ENCODE data around the gene DNAH10.

The DNAH10 gene

DNA sequence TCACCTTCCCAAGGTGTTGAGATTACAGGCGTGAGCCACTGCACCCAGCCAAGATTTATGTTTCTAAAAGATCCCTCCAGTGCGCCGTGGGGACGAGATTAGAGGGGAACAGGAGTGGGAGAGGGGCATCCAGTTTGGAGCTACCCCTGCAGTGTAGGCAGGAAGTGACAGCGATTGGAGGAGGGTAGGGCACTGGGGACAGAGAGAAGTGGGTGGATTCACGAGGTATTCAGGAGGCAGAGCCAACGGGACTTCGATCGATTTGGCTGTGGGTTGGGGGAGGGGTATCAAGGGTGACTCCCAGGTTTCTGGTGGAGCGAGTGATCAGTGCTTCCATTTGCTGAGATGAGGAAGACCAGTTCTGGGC, 128.4 kb downstream of the DNAH10 start:
- H2BK12ac ChIP-seq (ENCODE audit: low read length) = no peak overlapping the region
- H3K14ac ChIP-seq (ENCODE audit: low read length) = no peak overlapping the region
- no peak overlapping the region for H2AFZ ChIP-seq (ENCODE audit: low read length)
- H4K91ac ChIP-seq (ENCODE audit: low read depth, low read length, poor library complexity) = no peak overlapping the region
- H3K18ac ChIP-seq (ENCODE audit: low read length) = no peak overlapping the region
- H3K4me2 ChIP-seq (ENCODE audit: insufficient read depth, low read length, poor library complexity, severe bottlenecking) = no peak overlapping the region
- H3K4ac ChIP-seq (ENCODE audit: low read length) = no peak overlapping the region
- no peak overlapping the region for H2BK120ac ChIP-seq (ENCODE audit: low read depth, low read length)
- peaks cover 0 to 5% (median 0%) of the 10 kb centered on the region in 3 experiments for H3K27me3 ChIP-seq (ENCODE audit: control insufficient read depth in 3 of 3, insufficient read depth in 3 of 3, low read depth in 1 of 3, low read length in 3 of 3)
- peaks cover 0 to 2% of the 10 kb centered on the region in 2 donors for H3K36me3 ChIP-seq (replicated peaks in 1 of 2; ENCODE audit: control insufficient read depth in 2 of 2, insufficient read depth in 2 of 2, low read length in 2 of 2)
- H3K9me3 ChIP-seq (replicated peaks in 1 of 2; ENCODE audit: control insufficient read depth in 2 of 2, insufficient read depth in 1 of 2, low read depth in 1 of 2, low read length in 2 of 2) = no peaks in the 10 kb centered on the region
- no peak overlapping the region for H3K23ac ChIP-seq (ENCODE audit: low read depth, low read length, poor library complexity)
- no peaks in the 10 kb centered on the region for H3K4me1 ChIP-seq (ENCODE audit: control insufficient read depth in 2 of 2, insufficient read depth in 1 of 2, low read depth in 1 of 2, low read length in 2 of 2)
- H2BK5ac ChIP-seq (ENCODE audit: low read length) = no peak overlapping the region
- H2BK15ac ChIP-seq (ENCODE audit: low read length) = no peak overlapping the region
- DNase-seq (ENCODE audit: low spot score) = no peak
- no peak overlapping the region for H2AK5ac ChIP-seq (ENCODE audit: low read depth, low read length)
- no peaks in the 10 kb centered on the region for H3K79me1 ChIP-seq (ENCODE audit: low read depth, low read length)
- H3K9ac ChIP-seq (ENCODE audit: low read depth, low read length, poor library complexity) = no peak overlapping the region
- no peak overlapping the region for H3K4me3 ChIP-seq (ENCODE audit: low read length in 2 of 2)
- WGBS, 2 donors (ENCODE audit: extremely low coverage in 2 of 2, insufficient read length in 2 of 2, insufficient replicate concordance in 1 of 2) = no CpG with 5 or more reads among the region's 10 CpGs
- H3K27ac ChIP-seq (replicated peaks; ENCODE audit: low read length) = no peak overlapping the region
- no peak overlapping the region for H4K8ac ChIP-seq (ENCODE audit: low read depth, low read length)

DNA sequence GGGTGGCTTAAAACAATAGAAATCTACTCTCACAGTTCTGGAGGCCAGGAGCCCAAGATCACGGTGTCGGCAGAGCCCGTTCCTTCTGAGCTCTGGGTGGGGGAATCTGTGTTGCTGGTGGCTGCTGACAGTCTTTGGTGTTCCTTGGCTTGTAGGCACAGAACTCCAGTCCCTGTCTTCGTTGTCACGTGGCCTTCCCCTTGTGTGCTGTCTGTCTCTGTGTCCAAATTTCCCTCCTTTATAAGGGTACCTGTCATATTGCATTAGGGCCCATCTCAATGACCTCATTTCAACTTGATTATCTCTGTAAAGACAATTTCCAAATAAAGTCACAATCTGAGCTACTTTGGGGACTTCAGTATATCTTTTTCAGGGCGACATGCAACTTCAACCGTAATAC, 128.9 kb downstream of the DNAH10 start:
- no peak overlapping the region for H3K9ac ChIP-seq (ENCODE audit: low read depth, low read length, poor library complexity)
- no peak overlapping the region for H3K4me3 ChIP-seq (ENCODE audit: low read length in 2 of 2)
- H3K4me2 ChIP-seq (ENCODE audit: insufficient read depth, low read length, poor library complexity, severe bottlenecking) = no peak overlapping the region
- H3K4me1 ChIP-seq (ENCODE audit: control insufficient read depth in 2 of 2, insufficient read depth in 1 of 2, low read depth in 1 of 2, low read length in 2 of 2) = no peaks in the 10 kb centered on the region
- H3K27ac ChIP-seq (replicated peaks; ENCODE audit: low read length) = no peak overlapping the region
- H4K8ac ChIP-seq (ENCODE audit: low read depth, low read length) = no peak overlapping the region
- no peak overlapping the region for H2BK120ac ChIP-seq (ENCODE audit: low read depth, low read length)
- H2AFZ ChIP-seq (ENCODE audit: low read length) = no peak overlapping the region
- H3K79me1 ChIP-seq (ENCODE audit: low read depth, low read length) = no peaks in the 10 kb centered on the region
- no peak overlapping the region for H3K14ac ChIP-seq (ENCODE audit: low read length)
- peak overlapping the region; percentile 63 for H2AK5ac ChIP-seq (ENCODE audit: low read depth, low read length)
- H3K9me3 ChIP-seq (replicated peaks in 1 of 2; ENCODE audit: control insufficient read depth in 2 of 2, insufficient read depth in 1 of 2, low read depth in 1 of 2, low read length in 2 of 2) = no peaks in the 10 kb centered on the region
- no peak overlapping the region for H3K18ac ChIP-seq (ENCODE audit: low read length)
- no CpG with 5 or more reads among the region's 7 CpGs for WGBS, 2 donors (ENCODE audit: extremely low coverage in 2 of 2, insufficient read length in 2 of 2, insufficient replicate concordance in 1 of 2)
- H2BK12ac ChIP-seq (ENCODE audit: low read length) = no peak overlapping the region
- no peak overlapping the region for H3K4ac ChIP-seq (ENCODE audit: low read length)
- peaks cover 0 to 5% (median 0%) of the 10 kb centered on the region in 3 experiments for H3K27me3 ChIP-seq (ENCODE audit: control insufficient read depth in 3 of 3, insufficient read depth in 3 of 3, low read depth in 1 of 3, low read length in 3 of 3)
- H3K23ac ChIP-seq (ENCODE audit: low read depth, low read length, poor library complexity) = no peak overlapping the region
- no peak for DNase-seq (ENCODE audit: low spot score)
- H3K36me3 ChIP-seq (replicated peaks in 1 of 2; ENCODE audit: control insufficient read depth in 2 of 2, insufficient read depth in 2 of 2, low read length in 2 of 2) = peaks cover 0 to 2% of the 10 kb centered on the region in 2 donors
- H2BK5ac ChIP-seq (ENCODE audit: low read length) = no peak overlapping the region
- no peak overlapping the region for H4K91ac ChIP-seq (ENCODE audit: low read depth, low read length, poor library complexity)
- H2BK15ac ChIP-seq (ENCODE audit: low read length) = no peak overlapping the region

DNA sequence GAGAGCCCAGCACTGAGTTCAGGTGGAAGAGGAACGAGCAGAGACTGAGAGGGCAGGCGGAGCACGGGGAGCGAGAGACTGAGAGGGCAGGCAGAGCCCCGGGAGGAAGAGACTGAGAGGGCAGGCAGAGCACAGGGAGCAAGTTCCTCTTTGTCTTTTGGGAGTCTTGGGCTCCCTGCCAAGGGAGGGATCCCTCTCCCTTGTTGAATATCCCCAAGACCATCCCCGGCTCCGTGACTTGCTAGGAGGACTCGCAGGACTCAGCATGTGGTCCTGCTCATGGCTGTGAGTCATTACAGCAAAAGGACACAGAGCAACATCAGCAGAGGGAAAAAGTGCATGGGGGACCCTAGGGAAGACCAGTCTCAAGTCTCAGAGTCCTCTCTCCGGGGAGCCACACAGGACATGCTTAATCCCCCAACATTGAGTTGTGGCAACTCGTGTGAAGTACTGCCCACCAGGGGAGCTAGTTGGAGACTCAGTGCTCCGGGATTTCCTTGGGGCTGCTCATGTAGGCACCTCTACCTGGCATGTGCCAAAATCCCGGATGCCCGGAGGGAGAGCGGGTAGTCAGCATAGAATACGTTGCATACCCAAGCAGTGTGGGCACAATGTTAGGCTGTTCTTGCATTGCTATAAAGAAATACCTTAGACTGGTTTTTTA, 129.5 kb downstream of the DNAH10 start:
- Histone ChIP-seq H4K91ac (ENCODE audit: low read depth, low read length, poor library complexity) (no peak overlapping the region), H3K4me1 (ENCODE audit: control insufficient read depth in 2 of 2, insufficient read depth in 1 of 2, low read depth in 1 of 2, low read length in 2 of 2) (no peaks in the 10 kb centered on the region), H3K79me1 (ENCODE audit: low read depth, low read length) (no peaks in the 10 kb centered on the region), H2AFZ (ENCODE audit: low read length) (no peak overlapping the region), H4K8ac (ENCODE audit: low read depth, low read length) (no peak overlapping the region), H2BK15ac (ENCODE audit: low read length) (no peak overlapping the region), H2BK5ac (ENCODE audit: low read length) (no peak overlapping the region), H3K27me3 (ENCODE audit: control insufficient read depth in 3 of 3, insufficient read depth in 3 of 3, low read depth in 1 of 3, low read length in 3 of 3) (peaks cover 0 to 3% (median 0%) of the 10 kb centered on the region in 3 experiments), H3K27ac (replicated peaks; ENCODE audit: low read length) (no peak overlapping the region), H3K23ac (ENCODE audit: low read depth, low read length, poor library complexity) (no peak overlapping the region), H3K36me3 (replicated peaks in 1 of 2; ENCODE audit: control insufficient read depth in 2 of 2, insufficient read depth in 2 of 2, low read length in 2 of 2) (no peaks in the 10 kb centered on the region), H3K9ac (ENCODE audit: low read depth, low read length, poor library complexity) (no peak overlapping the region), H2AK5ac (ENCODE audit: low read depth, low read length) (peak overlapping the region; percentile 40), H3K4me3 (ENCODE audit: low read length in 2 of 2) (no peak overlapping the region), H3K9me3 (replicated peaks in 1 of 2; ENCODE audit: control insufficient read depth in 2 of 2, insufficient read depth in 1 of 2, low read depth in 1 of 2, low read length in 2 of 2) (no peaks in the 10 kb centered on the region), H3K14ac (ENCODE audit: low read length) (no peak overlapping the region), H3K4ac (ENCODE audit: low read length) (no peak overlapping the region), H3K4me2 (ENCODE audit: insufficient read depth, low read length, poor library complexity, severe bottlenecking) (no peak overlapping the region), H2BK12ac (ENCODE audit: low read length) (no peak overlapping the region), H2BK120ac (ENCODE audit: low read depth, low read length) (no peak overlapping the region), H3K18ac (ENCODE audit: low read length) (no peak overlapping the region)
- no CpG with 5 or more reads among the region's 15 CpGs for WGBS, 2 donors (ENCODE audit: extremely low coverage in 2 of 2, insufficient read length in 2 of 2, insufficient replicate concordance in 1 of 2)
- no peak for DNase-seq (ENCODE audit: low spot score)

DNA sequence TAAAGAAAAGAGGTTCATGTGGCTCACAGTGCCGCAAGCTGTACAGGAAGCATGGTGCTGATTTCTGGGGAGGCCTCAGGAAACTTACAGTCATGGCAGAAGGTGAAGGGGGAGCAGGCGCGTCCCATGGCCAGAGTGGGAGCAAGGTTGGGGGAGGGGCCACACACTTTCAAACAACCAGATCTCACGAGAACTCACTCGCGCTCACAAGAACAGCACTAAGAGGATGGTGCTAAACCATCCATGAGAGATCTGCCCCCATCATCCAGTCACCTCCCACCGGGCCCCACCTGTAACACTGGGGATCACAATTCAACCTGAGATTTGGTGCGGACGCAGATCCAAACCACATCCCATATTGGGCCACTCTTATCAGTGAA, 130.1 kb downstream of the DNAH10 start:
- Histone ChIP-seq H2AFZ (ENCODE audit: low read length) (no peak overlapping the region), H3K14ac (ENCODE audit: low read length) (no peak overlapping the region), H2BK15ac (ENCODE audit: low read length) (no peak overlapping the region), H2AK5ac (ENCODE audit: low read depth, low read length) (no peak overlapping the region), H3K79me1 (ENCODE audit: low read depth, low read length) (no peaks in the 10 kb centered on the region), H3K4me1 (ENCODE audit: control insufficient read depth in 2 of 2, insufficient read depth in 1 of 2, low read depth in 1 of 2, low read length in 2 of 2) (no peaks in the 10 kb centered on the region), H3K9ac (ENCODE audit: low read depth, low read length, poor library complexity) (no peak overlapping the region), H3K27ac (replicated peaks; ENCODE audit: low read length) (no peak overlapping the region), H3K18ac (ENCODE audit: low read length) (peak overlapping the region; percentile 60), H3K9me3 (replicated peaks in 1 of 2; ENCODE audit: control insufficient read depth in 2 of 2, insufficient read depth in 1 of 2, low read depth in 1 of 2, low read length in 2 of 2) (no peaks in the 10 kb centered on the region), H3K23ac (ENCODE audit: low read depth, low read length, poor library complexity) (peak overlapping the region; percentile 74), H4K8ac (ENCODE audit: low read depth, low read length) (no peak overlapping the region), H2BK5ac (ENCODE audit: low read length) (peak overlapping the region; percentile 69), H3K4ac (ENCODE audit: low read length) (no peak overlapping the region), H4K91ac (ENCODE audit: low read depth, low read length, poor library complexity) (no peak overlapping the region), H3K36me3 (replicated peaks in 1 of 2; ENCODE audit: control insufficient read depth in 2 of 2, insufficient read depth in 2 of 2, low read length in 2 of 2) (no peaks in the 10 kb centered on the region), H3K4me3 (ENCODE audit: low read length in 2 of 2) (no peak overlapping the region), H2BK12ac (ENCODE audit: low read length) (no peak overlapping the region), H3K27me3 (ENCODE audit: control insufficient read depth in 3 of 3, insufficient read depth in 3 of 3, low read depth in 1 of 3, low read length in 3 of 3) (peaks cover 0 to 2% (median 0%) of the 10 kb centered on the region in 3 experiments), H3K4me2 (ENCODE audit: insufficient read depth, low read length, poor library complexity, severe bottlenecking) (no peak overlapping the region), H2BK120ac (ENCODE audit: low read depth, low read length) (no peak overlapping the region)
- DNase-seq (ENCODE audit: low spot score) = no peak
- WGBS, 2 donors (ENCODE audit: extremely low coverage in 2 of 2, insufficient read length in 2 of 2, insufficient replicate concordance in 1 of 2) = no CpG with 5 or more reads among the region's 9 CpGs

Measured in neuronal stem cell (in vitro differentiated cells).